Esophagus squamous epithelium (tissue), 5 donors: Measurements from ENCODE around the gene PPIL4. TPM values are rescaled to one million over a fixed set of nuclear protein-coding genes. Genes with fewer than 3 reads are reported as not detected.
A peak's percentile ranks its signal among the peaks of the same experiment; 100 is the strongest.

Experiments used
- DNase-seq: peaks from one replicate; lab custom pipeline; 2025; lab: John Stamatoyannopoulos, UW
- H3K27ac ChIP-seq, 4 donors: fragments of 200-600 bp; sonication (generic); one replicate each; pipeline ENCODE4 v1.5.1; 2016 to 2019; ENCODE audit warnings: mild to moderate bottlenecking in 1 of 4
- H3K27me3 ChIP-seq, 4 donors: fragments of 200-600 bp; sonication (generic); 1 replicate in 3 of 4; 2 replicates in 1 of 4; pipeline versions ENCODE4 v1.5.1 to v1.6.0; 2017 to 2021; ENCODE audit warnings: antibody characterized with exemption in 1 of 4
- H3K36me3 ChIP-seq, 3 donors: fragments of 200-600 bp; sonication (generic); one replicate each; pipeline ENCODE4 v1.5.1; 2016 to 2019
- H3K4me1 ChIP-seq, 3 donors: fragments of 200-600 bp; sonication (generic); one replicate each; pipeline ENCODE4 v1.5.1; 2017 to 2019
- H3K4me3 ChIP-seq, 4 donors: fragments of 200-600 bp; sonication (generic); 1 replicate in 3 of 4; 2 replicates in 1 of 4; pipeline ENCODE4 v1.5.1; 2016 to 2019; ENCODE audit warnings: mild to moderate bottlenecking in 2 of 4, moderate library complexity in 1 of 4
- H3K9me3 ChIP-seq, 3 donors: fragments of 200-600 bp; sonication (generic); one replicate each; pipeline ENCODE4 v1.5.1; 2016 to 2019
- POLR2A ChIP-seq, 4 donors: fragments of 450-650 bp; IDR thresholded peaks; one replicate each; pipeline ENCODE4 v1.6.1; 2017; ENCODE audit warnings: antibody characterized with exemption in 4 of 4, mild to moderate bottlenecking in 4 of 4, moderate library complexity in 3 of 4
- WGBS, 2 donors: methylation state at CpG; one replicate each; pipeline ENCODE4 v1.1.5; 2018; 5-methylcytosine and 5-hydroxymethylcytosine counted together
- intact Hi-C: fragments of 100-400 bp; cut with DNase I; formaldehyde crosslinking; loops from one replicate; pipeline ENCODE4 v1.15.0; 2022
- total RNA-seq, 4 donors: library from RNA; depleted of rRNA; stranded (reverse); fragments of >200 nt; gene quantifications; one replicate each; pipeline ENCODE4 v1.1.0, GENCODE V29; 2016
- TF ChIP-seq, protein P1 (sequence below), 6 experiments: fragments of 450-650 bp in 4 of 6; fragments of 200-600 bp in 2 of 6; sonication (generic) in 2 of 6; IDR thresholded peaks; one replicate each; pipeline ENCODE4 v1.5.1; 2016 to 2019; ENCODE audit warnings: antibody characterized with exemption in 6 of 6, mild to moderate bottlenecking in 4 of 6, moderate library complexity in 4 of 6
- donor health status: DM: yes; HTN: yes; CAD: no.

Gene PPIL4
- total RNA-seq, 4 donors from 2014 or later, result 9.4 to 25.2 (median 16.2) TPM

DNA sequence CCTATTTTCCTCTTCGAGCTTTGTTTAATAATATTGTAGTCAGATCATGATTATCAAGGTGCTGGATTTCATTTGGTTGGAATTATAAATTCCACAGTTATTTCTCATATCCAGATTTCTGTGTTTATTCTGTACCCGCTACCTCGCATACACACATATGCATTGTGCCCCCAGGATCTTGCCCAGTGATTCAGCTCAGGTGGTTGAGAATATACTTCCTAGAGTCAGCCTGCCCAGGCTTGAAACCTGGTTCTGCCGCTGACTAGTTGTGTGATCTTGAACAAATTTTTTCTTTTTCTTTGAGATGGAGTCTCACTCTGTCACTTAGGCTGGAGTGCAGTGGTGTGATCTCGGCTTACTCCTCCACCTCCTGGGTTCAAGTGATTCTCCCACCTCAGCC is 35.0 kb upstream of the PPIL4 start:
- intact Hi-C loops, result no loop called here
- no peaks in the 10 kb centered on the region for H3K9me3 ChIP-seq
- no peaks in the 10 kb centered on the region for H3K4me1 ChIP-seq
- no peak overlapping the region for H3K27ac ChIP-seq
- no peak for DNase-seq
- H3K36me3 ChIP-seq, result peaks cover under 1 to 93% (median 22%) of the 10 kb centered on the region in 3 donors
- no peak overlapping the region for H3K4me3 ChIP-seq
- WGBS, 2 donors, result 42 to 79% methylated on average over 5 of the region's 5 CpGs
- no peak for TF ChIP-seq POLR2A (IDR thresholded peaks at IDR 0.05)
- TF ChIP-seq, protein P1, sequence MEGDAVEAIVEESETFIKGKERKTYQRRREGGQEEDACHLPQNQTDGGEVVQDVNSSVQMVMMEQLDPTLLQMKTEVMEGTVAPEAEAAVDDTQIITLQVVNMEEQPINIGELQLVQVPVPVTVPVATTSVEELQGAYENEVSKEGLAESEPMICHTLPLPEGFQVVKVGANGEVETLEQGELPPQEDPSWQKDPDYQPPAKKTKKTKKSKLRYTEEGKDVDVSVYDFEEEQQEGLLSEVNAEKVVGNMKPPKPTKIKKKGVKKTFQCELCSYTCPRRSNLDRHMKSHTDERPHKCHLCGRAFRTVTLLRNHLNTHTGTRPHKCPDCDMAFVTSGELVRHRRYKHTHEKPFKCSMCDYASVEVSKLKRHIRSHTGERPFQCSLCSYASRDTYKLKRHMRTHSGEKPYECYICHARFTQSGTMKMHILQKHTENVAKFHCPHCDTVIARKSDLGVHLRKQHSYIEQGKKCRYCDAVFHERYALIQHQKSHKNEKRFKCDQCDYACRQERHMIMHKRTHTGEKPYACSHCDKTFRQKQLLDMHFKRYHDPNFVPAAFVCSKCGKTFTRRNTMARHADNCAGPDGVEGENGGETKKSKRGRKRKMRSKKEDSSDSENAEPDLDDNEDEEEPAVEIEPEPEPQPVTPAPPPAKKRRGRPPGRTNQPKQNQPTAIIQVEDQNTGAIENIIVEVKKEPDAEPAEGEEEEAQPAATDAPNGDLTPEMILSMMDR (IDR thresholded peaks at IDR 0.05), result no peak
- H3K27me3 ChIP-seq, result no peaks in the 10 kb centered on the region

DNA sequence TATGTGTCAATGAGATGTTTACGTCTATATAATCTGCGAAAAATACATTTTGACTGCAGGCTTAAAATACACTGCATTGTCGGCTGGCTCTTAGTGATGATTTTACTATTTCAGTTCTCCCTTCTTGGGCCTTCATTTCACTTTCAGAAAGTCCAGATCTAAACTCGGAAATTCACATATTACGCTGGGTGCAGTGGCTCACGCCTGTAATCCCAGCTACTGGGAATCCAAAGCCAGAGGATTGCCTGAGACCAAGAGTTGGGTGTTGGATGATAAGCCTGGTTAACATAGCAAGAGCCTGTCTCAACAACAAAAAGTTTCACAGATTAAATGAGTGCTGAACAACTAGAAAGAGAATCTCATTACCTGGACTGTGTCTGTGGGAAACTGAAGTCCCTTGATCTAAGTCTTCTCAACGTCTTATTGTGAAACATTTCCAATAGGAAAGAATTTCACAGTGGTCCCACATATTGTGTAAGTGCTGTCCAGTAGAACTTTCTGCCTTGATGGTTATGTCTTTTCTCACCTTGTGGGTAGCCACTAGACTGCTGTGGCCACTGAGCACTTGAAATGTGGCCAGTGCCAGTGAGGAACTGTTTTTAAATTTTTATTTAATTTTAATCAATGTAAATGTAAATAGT is 22.2 kb upstream of the PPIL4 start:
- H3K4me3 ChIP-seq, result no peak overlapping the region
- H3K27ac ChIP-seq, result no peak overlapping the region
- 74 to 84% methylated on average over 7 of the region's 7 CpGs for WGBS, 2 donors

DNA sequence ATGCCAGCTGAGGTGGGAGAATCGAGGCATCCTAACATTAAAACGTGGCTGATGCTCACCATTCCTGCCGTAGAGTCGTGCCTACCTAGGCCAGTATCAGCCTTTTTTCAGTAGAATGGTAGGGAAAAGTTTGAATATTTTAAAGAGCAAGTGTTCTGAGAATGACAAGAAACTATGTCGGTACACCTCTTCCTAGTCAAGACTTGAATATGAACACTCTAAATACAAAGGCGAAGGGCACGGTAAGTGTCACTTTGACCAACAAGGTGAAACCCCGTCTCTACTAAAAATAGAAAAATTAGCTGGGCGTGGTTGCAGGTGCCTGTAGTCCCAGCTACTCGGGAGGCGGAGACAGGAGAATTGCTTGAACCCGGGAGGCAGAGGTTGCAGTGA is 21.3 kb upstream of the PPIL4 start:
- no peaks in the 10 kb centered on the region for H3K36me3 ChIP-seq
- 28 to 35% methylated on average over 9 to 10 of the region's 12 CpGs for WGBS, 2 donors
- no peaks in the 10 kb centered on the region for H3K9me3 ChIP-seq
- H3K27ac ChIP-seq, result peak overlapping the region; percentile 93 to 98 (median 96)
- peaks cover 9 to 44% (median 10%) of the 10 kb centered on the region in 3 donors for H3K4me1 ChIP-seq
- intact Hi-C loops, result no loop called here
- TF ChIP-seq, protein P1 (IDR thresholded peaks at IDR 0.05), result no peak
- no peak for TF ChIP-seq POLR2A (IDR thresholded peaks at IDR 0.05)
- peak overlapping the region; percentile 88 to 99 (median 92) for H3K4me3 ChIP-seq
- DNase-seq, result no peak
- no peaks in the 10 kb centered on the region for H3K27me3 ChIP-seq

More for the DNA sequence above, 22.2 kb upstream of the PPIL4 start:
- TF ChIP-seq, protein P1 (IDR thresholded peaks at IDR 0.05), result no peak
- TF ChIP-seq POLR2A (IDR thresholded peaks at IDR 0.05), result no peak
- Histone ChIP-seq H3K4me1 (peaks cover 9 to 44% (median 10%) of the 10 kb centered on the region in 3 donors), H3K9me3 (no peaks in the 10 kb centered on the region), H3K36me3 (peaks cover 0 to 6% (median 0%) of the 10 kb centered on the region in 3 donors), H3K27me3 (no peaks in the 10 kb centered on the region)
- no peak for DNase-seq
- intact Hi-C loops, result no loop called here

DNA sequence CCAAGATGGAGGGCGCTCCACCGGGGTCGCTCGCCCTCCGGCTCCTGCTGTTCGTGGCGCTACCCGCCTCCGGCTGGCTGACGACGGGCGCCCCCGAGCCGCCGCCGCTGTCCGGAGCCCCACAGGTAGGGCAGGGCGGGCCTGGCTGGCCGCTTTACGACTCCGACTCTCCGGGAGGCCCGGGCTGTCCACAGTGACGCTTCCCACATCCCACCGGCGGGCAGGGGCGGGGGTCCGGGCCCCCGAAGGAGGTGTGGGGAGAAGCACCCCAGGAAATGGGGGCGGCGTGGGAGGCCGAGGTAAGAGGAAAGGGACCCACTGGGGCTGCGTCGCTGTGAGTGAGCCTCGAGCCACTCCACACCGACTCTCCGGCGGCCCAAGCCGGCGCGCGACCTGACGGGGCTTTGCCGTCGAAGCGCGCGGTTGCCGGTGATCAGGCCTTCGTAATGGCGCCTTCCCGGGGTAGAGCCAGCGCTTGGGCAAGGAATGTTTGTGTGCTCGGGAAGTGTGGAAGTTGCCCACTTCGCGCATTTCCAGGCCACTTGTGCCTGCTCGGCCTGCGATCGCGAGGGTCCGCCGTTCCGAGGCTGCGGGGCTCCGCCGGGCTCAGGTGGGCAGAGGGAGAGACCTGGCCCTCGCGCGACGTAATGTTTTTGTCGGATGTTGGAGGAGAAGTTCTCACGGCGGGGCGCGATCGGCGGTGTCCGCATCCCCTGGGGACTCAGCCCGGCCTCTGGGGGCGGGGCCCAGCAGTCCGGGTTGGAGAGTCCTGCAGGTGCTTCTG is 20.8 kb upstream of the PPIL4 start:
- Histone ChIP-seq H3K36me3 (no peaks in the 10 kb centered on the region), H3K9me3 (no peaks in the 10 kb centered on the region), H3K4me3 (peak overlapping the region; percentile 88 to 99 (median 92)), H3K27ac (peak overlapping the region; percentile 93 to 98 (median 96)), H3K4me1 (peaks cover 9 to 44% (median 10%) of the 10 kb centered on the region in 3 donors), H3K27me3 (no peaks in the 10 kb centered on the region)
- intact Hi-C loops, result no loop called here
- TF ChIP-seq POLR2A (IDR thresholded peaks at IDR 0.05), result peak in 2 of 4 donors; percentile 29 to 64
- TF ChIP-seq, protein P1 (IDR thresholded peaks at IDR 0.05), result no peak
- no CpG with 5 or more reads among the region's 81 CpGs for WGBS, 2 donors
- no peak for DNase-seq
